Measurements from ENCODE around the gene TLCD5.

DNA sequence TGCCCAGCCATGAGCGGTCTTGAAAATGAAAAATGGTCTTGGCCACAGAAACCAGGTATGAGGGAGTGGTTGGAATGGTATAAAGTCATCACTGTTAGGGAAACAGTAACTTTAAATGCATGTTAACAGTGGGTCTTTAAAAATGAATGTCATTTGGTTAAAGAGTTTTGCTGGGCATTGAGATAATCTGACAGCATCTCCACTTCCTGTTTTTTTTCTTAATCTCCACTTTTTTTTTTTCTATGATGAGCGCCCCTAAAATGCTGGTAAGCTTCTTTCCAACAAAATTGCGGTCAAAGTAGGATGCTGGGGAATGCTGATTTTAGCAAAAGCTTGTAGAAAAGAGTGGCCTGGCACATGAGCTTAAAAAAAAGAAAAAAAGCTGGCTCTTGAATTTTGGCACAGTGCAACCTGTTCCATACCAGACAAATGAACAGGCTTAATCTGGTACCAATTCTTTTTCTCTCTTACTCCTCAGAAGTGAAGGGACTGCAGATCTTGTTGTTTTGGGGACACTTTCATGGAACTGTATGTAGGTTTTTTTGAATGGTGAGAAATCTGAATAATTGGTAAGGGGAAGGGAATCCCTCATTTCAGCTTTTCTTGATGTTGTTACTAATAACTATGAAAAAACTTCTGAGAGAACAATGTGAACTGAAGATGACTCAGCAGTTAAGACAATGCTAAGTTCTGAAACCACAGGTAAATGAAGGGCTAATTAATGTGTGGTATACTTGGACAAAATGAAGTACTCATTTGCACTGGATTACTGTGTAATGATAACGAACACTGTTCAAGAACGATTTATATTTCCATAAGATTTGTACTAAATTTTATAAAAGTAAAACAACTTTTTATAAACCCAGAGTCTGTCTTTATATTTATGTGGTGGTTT, 8.0 kb downstream of the TLCD5 start:
- TF ChIP-seq, protein P1, sequence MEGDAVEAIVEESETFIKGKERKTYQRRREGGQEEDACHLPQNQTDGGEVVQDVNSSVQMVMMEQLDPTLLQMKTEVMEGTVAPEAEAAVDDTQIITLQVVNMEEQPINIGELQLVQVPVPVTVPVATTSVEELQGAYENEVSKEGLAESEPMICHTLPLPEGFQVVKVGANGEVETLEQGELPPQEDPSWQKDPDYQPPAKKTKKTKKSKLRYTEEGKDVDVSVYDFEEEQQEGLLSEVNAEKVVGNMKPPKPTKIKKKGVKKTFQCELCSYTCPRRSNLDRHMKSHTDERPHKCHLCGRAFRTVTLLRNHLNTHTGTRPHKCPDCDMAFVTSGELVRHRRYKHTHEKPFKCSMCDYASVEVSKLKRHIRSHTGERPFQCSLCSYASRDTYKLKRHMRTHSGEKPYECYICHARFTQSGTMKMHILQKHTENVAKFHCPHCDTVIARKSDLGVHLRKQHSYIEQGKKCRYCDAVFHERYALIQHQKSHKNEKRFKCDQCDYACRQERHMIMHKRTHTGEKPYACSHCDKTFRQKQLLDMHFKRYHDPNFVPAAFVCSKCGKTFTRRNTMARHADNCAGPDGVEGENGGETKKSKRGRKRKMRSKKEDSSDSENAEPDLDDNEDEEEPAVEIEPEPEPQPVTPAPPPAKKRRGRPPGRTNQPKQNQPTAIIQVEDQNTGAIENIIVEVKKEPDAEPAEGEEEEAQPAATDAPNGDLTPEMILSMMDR (IDR thresholded peaks at IDR 0.05) = no peak
- TF ChIP-seq EP300 (IDR thresholded peaks at IDR 0.05) (no peak), POLR2A (IDR thresholded peaks at IDR 0.05) (no peak), POLR2AphosphoS5 (IDR thresholded peaks at IDR 0.05) (no peak)
